Activated CD4-positive, alpha-beta T cell treated with anti-CD3 and anti-CD28 coated beads, Interleukin-2, amount 50 U/mL, for 16 hours (primary cell): ENCODE measurements around the gene SAC3D1.

Experiments
- DNase-seq: peaks from one replicate; pipeline ENCODE4 v3.0.0-alpha.2; 2020

Gene SAC3D1

DNA sequence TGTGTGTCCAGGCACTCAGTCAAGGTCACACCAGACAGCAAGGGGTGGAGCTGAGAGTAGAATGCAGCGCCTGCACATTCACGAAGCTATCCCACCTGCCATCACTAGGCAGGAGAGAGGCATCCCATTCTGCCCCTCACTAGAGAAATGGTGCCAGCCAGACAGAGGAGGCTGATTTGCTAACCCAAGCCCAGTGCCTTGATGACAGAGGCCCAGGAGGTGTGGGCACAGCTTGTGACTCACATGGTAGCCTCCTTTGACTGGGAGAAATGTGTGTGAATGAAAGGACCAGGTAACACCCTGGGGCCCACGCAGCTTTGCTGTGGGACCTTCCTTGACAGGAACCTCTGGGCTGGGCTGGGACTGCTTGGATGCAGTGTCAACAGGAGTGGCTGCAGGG lies 22.5 kb downstream of the SAC3D1 start:
- DNase-seq = no peak

DNA sequence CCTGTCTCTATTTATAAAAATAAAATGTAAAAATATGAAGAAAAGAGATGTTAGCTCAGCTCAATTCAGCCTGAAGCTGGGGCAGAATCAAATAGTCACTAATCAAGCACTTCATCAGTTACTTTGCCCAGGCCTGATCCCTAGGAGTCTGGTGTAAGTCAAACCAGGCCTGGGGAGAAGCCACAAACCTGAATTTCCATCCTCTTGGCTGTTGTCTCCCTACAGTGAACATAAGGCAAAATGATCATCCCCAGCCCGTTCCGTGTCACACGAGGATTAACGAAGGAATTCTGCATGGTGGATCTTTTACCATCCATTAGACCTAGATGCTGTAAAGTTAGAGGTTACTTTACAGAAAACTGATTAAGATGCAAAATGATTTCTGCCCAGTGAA lies 23.8 kb downstream of the SAC3D1 start:
- no peak for DNase-seq

DNA sequence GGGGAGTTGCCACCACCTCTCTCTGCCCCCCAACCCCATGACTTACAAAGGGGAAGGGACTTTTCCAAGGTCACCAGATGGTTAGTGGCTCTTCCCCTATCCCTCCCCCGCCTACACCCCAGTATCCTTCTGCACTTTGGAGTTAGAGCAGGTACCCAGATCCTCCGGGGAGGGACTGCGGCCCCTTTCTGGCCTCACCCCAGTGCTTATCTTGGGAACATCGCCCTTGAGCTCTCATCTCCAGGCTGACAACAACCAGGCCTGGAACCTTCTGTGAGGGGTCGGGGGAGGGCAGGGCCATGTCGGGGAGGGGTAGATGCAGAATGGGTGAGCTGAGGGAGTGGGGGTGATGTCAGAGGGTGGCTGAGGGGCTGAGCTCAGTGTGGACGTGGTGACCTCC lies 24.8 kb downstream of the SAC3D1 start:
- DNase-seq = no peak

DNA sequence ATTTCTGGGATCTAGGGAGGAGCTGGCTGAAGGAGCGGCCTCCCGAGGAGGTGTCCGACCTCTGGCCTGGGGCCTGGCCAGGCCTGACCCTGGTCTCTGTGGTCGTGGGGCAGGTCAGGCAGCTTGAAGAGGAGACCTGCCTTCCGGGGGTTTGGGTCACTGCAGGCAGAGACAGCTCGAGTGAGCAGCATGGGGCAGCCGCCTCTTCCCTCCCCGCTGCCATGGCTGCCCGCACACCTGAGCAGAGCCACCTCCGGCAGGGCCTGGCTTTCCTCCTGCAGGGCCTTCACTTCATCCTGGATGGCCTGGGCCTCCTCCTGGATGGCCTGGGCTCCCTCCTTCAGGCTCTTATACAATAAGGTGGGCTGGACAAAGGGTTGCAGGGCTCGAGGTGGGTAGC lies 25.3 kb downstream of the SAC3D1 start:
- no peak for DNase-seq

DNA sequence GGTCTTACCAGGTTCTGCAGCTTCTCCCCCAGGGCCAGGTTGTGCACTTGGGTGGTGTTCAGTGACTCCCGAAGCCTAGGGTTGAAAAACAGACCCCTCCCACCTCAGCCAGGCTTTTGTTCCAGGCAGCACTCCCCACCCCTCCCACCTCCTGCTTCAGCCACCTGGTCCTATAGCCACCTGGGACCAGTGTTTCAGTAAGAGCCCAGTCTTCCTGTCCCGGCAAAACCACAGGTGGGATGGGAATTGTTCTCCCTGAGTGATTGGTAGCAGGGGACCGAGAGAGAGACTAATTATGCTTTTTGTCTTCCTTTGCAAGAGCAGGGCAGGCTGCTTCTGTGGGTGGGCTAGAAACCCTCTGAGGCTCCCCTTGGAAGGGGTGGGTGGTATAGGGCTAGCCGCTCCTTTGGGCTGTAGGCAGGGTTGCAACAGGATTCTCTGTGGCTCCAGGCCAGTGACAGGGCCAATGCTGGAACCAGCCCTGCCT lies 25.8 kb downstream of the SAC3D1 start:
- no peak for DNase-seq

DNA sequence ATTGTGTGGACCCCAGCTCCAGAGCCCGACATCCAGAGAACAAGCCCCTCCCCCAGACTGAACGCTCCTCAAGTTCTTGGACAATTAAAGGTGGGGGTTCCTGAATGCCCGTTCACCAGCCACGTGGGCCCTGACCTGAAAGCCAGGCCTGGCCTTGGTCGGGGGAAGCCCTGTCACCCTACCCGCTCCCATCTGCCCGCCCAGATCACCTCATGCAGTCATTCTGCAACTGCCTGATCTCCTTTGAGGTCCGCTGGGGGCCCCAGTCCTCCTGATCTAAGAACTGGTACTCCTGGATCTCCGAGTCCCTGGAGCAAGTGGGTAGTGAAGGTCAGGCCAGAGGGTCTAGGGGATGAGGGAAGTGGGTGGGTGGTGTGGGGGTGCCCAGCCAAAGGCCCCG lies 26.4 kb downstream of the SAC3D1 start:
- DNase-seq = no peak

DNA sequence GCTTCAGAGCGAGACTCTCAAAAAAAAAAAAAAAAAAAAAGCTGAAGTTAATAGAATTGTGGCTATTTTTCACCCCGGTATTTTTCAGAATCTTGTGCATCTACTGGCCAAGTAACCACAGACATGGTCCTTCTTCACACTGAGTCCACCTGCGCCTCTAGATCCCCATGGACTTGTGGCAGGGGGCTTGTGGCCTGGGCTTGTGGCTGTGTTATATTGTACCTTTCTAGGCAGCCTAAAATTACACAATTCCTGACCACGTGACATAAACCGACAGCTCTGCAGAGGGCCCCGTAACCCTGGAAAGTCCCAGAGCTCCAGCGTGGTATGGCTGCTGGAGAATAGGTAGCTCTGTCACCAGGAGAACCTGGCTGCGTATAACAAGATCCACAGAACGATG lies 28.2 kb downstream of the SAC3D1 start:
- peak; percentile 29 for DNase-seq

DNA sequence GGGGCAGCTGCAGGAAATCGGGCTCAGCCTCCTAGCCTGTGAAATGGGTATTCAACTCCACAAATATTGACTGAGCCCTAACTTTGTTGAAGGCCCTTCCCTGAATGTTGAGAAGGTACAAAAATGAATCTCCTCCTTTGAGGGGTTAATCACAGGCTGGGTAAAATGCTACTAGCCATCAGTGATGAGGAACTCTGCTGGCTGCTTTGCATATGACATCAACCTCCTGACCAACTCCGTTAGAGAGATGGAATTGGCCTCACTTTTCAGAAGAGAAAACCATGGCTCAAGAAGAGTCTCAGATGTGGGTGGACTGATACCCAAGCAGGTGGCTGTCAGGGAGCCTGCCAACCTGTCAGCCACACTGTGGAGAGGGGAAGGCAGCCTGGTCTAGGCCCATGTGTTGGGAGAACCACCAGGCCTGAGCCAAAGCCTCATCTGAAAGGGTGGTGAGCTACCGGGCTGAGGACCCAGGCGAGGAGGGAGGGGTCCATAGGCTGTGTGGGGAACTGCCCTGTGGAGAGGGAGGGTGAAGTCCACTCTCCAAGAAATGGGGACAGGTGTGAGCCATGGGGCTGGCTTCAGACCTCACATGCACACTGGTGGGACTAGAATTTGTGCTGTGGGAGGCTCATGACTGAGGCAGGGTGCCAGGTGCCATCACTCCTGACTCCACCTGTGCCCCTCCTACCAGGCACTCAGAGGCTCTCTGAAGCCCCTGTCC lies 31.1 kb downstream of the SAC3D1 start:
- no peak for DNase-seq

DNA sequence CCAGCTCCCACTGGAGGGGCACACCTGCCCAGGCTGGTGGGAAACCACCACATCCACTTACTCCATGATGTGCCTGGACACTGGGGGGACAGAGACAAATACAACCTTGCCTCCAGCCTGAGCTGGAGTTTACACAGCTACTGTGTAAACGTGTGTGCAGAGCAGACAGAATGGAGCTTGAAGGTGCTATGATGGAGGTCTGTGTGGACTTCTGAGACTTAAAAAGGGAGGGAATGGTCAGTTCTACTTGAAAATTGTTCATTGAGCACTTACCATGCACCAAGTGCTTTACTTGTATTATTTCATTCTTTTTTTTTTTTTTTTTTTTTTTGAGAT lies 31.6 kb downstream of the SAC3D1 start:
- no peak for DNase-seq

DNA sequence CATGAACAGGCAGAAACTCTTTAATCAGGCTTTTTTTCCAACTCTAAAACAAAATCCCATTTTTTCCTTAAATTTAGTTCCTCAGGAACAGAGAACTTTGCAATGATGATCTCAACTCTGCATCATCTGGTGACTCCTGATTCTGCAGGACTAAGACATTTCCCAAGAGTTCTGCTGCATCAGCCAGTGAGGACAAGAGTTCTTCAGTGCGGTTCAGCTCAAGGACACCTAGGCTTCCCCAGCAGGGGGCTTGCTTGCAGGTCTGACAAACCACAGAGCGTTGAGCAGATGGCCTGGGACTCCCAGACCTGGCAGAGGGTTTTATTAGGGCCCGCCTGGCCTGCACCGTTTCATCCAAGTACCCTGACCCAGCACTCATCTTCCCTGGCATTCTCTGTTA lies 36.4 kb downstream of the SAC3D1 start:
- DNase-seq = no peak

DNA sequence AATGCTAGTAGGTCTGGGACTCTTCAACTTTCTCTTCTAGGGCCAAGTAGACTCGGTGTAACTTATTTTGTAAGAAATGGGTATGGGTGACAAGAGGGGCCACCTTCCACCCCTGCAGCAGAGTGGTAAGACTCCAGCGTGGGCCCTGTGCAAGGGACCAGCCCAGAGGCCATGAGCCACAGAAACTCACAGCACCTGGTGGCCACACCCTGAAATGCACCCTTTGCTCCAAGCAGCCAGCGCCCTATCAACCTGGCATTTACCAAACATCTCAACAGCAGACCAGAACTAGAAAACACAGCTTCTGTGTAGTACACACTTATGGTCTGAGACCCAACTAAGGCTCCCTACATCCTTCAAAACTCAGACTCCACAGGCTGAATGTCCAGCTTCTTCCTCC lies 37.1 kb downstream of the SAC3D1 start:
- DNase-seq = peak; percentile 65

DNA sequence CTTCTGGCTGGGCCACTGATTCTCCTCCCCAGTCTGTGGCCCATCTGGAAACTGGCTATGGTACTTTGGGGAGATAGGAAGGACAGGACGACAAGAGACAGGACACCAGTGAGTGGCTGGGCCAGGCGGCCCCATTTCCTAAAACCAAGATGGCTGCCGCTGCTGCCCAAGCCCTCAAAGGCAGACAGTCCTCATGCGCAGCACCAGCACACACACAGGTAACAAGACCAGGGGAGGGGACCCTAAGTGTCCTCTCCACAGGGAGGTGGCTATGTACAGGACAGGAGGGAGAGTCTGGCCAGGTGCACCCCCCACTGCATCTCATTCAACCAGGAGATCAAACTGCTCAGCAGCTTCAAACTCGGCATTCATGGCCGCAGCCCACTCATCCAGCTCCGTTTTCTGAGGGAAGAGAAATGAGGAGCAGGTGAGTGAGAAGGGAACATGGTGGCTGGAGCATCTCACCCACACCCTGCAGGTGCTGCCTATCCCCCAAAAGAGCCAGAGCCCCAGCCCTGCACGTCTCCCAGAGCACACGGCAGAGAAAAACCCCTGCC lies 37.9 kb downstream of the SAC3D1 start:
- DNase-seq = no peak

DNA sequence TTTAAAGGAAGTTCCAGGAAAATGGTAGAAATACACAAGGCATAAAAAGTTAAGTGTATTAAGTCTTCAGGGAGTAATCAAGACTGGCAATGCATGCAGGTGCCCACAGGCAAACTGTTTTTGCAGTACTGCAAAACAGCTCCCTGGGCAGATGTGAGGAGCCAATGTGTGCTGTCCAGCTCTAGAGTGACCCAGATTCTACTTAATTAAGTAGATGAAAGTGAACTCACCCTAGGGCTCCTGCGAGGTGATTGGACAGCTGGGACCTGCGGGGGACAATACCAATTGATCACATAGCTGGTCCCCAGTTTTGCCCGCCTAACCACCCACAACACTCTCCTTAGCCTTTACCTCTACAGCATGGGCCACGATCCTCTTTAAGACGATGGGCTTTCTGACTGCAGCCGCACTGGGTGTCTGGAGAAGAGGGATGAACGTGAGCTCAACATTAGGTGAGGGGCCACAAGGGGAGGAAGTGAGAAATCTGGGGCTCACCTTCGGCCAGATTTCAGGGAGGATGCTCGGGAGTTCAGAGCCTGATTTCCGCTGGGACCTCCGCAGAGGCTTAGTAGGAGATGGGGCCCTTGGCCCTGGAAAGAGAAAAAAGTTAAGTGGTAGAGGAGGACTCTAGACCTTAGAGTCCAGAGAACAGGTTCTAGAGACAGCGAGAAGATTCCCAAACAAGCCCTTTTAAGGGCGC lies 42.3 kb downstream of the SAC3D1 start:
- DNase-seq = no peak

DNA sequence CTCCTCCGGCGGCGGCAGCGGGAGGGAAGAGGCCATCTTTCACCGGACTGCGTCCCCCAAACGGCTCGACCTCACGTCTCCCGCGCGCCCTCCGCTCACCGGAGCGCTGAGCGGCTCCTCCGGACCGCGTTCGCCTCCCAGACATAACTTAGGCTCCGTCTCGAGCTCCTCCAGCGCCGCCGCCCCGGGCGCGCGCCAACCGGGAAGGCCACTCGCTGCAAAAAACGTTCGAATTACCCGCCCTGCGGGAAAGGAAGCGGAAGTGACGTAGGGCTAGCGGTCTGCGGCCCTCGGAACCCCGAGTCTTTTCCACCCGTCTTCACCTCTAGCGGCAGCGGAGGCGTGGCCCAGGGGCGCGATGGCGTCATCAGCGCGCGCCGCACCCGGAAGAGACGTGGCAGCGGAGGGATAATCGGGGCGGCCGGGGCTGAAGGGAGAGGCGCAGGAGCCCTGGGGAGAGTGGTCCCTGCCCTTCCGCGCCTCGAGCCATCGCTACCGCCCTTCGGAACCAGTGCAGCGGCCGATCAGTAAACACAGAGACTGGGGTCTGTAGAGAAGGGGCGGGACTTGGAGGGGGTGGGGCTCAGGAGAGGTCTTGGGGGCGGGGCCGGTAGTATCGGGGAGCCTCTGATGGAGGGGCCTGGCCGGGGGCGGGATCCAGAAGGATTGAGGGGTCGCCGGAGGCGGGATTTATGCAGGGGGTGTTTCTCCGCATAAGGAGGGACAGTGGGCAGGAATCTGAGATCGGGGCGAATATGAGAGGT lies 43.0 kb downstream of the SAC3D1 start, which contains the start of the genes CDCA5 and ZFPL1:
TSS of gene CDCA5 (minus strand) at position 207 of the 764 bp plus-strand sequence. CDS start at position 145, 62 bp downstream.
TSS of gene ZFPL1 (plus strand) at position 389 of the 764 bp plus-strand sequence. CDS start 477 bp downstream, outside the sequence.
- peak; percentile 97 for DNase-seq

DNA sequence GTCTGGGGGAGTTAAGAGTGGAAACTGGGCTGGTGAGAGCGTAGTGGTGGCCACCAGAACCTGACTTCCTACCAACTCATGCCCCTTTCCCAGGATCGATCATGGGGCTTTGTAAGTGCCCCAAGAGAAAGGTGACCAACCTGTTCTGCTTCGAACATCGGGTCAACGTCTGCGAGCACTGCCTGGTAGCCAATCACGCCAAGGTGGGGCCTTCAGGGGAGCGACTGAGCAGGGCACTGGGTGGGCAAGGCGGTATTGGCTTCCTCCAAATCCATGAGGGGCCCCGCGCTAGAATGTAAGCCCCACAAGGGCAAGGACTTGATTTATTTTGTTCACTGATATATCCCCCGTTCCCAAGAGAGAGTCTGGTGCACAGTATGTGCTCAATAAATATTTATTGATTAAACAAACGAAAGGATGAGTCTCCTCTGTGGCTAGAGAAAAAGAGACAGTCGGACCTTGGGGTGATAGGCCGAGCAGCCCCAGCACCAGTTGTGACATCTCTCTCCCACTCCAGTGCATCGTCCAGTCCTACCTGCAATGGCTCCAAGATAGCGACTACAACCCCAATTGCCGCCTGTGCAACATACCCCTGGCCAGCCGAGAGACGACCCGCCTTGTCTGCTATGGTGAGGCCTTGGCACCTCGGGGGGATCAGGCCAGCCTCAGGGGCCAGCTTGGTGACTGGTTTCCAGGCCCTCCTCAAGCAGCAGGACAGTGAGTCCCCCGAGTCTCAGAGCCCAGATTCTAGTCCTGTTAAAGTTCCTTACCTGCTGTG lies 43.8 kb downstream of the SAC3D1 start:
- DNase-seq = no peak

DNA sequence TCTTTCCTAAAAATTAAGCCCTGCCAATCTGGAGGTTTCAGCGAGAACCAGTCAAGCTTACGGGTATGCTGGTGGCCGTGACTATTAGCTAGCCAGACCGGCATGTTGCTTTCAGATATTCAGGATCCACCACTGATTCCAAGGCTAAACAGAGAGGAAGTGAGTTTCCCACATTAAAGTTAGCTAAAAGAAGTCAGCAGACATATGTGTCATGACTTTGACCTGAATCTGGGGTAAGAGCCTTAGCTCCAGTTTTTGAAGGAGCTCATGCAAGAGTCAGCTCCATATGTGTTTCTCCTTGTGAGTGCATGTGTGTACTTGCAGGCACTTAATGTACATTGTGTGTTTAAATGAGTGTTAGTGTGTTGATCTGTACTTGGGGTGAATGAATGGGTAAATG lies 44.4 kb downstream of the SAC3D1 start:
- DNase-seq = no peak

DNA sequence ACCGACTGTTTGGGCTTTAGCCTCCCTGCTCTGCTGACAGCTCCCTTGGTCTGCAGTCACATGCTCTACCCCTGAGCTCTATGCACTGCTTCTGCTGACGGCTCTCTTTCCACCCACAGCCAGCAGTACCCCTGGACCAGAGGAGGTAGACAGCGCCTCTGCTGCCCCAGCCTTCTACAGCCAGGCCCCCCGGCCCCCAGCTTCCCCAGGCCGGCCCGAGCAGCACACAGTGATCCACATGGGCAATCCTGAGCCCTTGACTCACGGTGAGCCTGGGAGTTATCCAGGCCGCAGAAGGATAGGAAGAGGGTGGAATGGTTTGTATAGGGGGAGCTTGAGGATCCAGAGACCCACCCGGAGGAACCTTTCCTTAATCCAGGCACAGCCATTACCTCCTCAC lies 45.8 kb downstream of the SAC3D1 start:
- no peak for DNase-seq

DNA sequence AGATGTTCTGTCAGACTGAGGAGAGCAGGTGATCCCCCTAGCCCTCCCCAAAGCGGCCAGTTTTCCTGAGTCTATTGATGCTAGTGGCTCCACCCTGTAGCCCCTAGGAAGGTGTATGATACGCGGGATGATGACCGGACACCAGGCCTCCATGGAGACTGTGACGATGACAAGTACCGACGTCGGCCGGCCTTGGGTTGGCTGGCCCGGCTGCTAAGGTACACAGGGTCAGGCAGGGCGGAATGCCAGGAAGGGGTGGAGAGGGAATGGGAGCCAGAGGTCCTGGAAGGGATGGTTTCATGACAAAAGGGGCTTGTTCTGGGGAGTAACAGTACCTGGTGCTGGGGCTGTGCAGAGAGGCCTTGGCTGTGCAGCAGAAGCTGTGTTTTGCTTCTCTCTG lies 46.2 kb downstream of the SAC3D1 start:
- no peak for DNase-seq

DNA sequence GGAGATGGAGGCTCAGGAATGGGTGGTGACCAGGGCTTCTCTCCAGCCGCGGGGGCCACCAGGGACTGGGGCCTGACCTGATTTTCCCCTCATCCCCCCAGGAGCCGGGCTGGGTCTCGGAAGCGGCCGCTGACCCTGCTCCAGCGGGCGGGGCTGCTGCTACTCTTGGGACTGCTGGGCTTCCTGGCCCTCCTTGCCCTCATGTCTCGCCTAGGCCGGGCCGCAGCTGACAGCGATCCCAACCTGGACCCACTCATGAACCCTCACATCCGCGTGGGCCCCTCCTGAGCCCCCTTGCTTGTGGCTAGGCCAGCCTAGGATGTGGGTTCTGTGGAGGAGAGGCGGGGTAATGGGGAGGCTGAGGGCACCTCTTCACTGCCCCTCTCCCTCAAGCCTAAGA lies 46.8 kb downstream of the SAC3D1 start:
- no peak for DNase-seq

DNA sequence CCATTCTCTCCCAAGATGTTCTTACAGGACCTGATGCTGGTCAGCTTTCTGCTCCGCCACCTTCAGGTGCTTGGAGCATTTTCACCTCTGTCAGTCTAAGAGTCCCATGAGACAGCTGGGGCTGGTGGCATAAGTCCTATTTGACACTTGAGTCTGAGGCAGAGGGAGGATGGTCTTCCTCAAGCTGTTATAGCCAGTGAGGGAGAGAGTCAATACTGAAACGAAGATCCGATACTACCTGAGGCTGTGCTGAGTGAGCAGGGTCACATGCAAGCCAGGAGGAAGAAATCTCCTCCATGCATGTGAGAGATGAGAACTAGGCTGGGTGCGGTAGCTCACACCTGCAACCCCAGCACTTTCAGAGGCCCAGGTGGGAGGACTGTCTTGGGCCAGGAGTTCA lies 48.6 kb downstream of the SAC3D1 start:
- no peak for DNase-seq

DNA sequence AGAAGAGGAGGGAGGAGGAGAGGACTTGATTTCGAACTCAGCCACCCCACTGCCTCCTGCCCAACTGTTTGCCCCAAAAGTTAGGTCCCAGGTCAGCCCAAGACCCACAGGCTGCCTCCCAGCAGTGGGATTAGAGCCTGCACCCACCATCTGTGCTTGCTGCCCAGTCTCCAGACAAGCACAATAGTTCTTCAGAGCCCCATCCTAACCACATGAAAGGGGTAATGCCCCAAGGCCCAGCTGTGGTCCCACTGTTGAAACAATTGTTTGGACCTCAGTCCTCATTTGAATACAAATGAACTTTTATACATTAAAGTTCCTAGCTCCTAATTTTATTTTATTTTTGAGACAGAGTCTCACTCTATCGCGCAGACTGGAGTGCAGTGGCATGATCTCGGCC lies 49.6 kb downstream of the SAC3D1 start:
- DNase-seq = no peak
